Kidney (tissue), 14 donors: Measurements from ENCODE around the gene AADACL3. TPM values are rescaled to one million over a fixed set of nuclear protein-coding genes. Genes with fewer than 3 reads are reported as not detected.

Experiments used
- DNase-seq, 5 donors: peaks; one replicate each; pipeline ENCODE4 v3.0.0-alpha.2; 2013 to 2020
- FAIRE-seq: peaks from 2 replicates; lab custom pipeline; 2012; peaks lifted over from hg19 to GRCh38; lab: Jason Lieb, UNC
- H3K27ac ChIP-seq, 2 donors: one replicate each; pipeline ENCODE4 v1.7.0; 2013; ENCODE audit warnings: low read depth in 2 of 2, low read length in 2 of 2, inconsistent platforms in 1 of 2
- H3K27me3 ChIP-seq: one replicate; pipeline ENCODE4 v1.7.1; 2013; ENCODE audit warnings: low read length, inconsistent platforms; ENCODE audit not compliant: control insufficient read depth, insufficient read depth
- H3K36me3 ChIP-seq, 3 donors: one replicate each; pipeline versions ENCODE4 v1.7.0 to v1.7.1; 2013; ENCODE audit warnings: low read length in 3 of 3, control low read depth in 1 of 3, inconsistent platforms in 1 of 3; ENCODE audit not compliant: insufficient read depth in 3 of 3, control insufficient read depth in 2 of 3
- H3K4me1 ChIP-seq, 3 donors: one replicate each; pipeline versions ENCODE4 v1.7.0 to v1.7.1; 2013; ENCODE audit warnings: low read length in 3 of 3, inconsistent platforms in 1 of 3, low read depth in 1 of 3; ENCODE audit not compliant: control insufficient read depth in 2 of 3, insufficient read depth in 2 of 3
- H3K4me3 ChIP-seq, 3 donors: one replicate each; pipeline versions ENCODE4 v1.7.0 to v1.8.1; 2013; ENCODE audit warnings: low read length in 3 of 3, control low read depth in 1 of 3, inconsistent platforms in 1 of 3
- H3K9ac ChIP-seq, 3 donors: one replicate each; pipeline versions ENCODE4 v1.7.0 to v1.7.1; 2013; ENCODE audit warnings: low read length in 3 of 3, control low read depth in 1 of 3, inconsistent platforms in 1 of 3
- H3K9me3 ChIP-seq, 3 donors: one replicate each; pipeline versions ENCODE4 v1.7.0 to v1.7.1; 2013; ENCODE audit warnings: low read length in 3 of 3, control low read depth in 1 of 3, inconsistent platforms in 1 of 3; ENCODE audit not compliant: control insufficient read depth in 2 of 3, insufficient read depth in 1 of 3
- intact Hi-C: fragments of 100-400 bp; cut with DNase I; formaldehyde crosslinking; loops from one replicate; pipeline ENCODE4 v1.11.1; 2022
- polyA plus RNA-seq: library from polyadenylated mRNA; stranded (reverse); fragments of 350-450 nt; fragmentation: Illumina TruSeq; extraction: RNeasy Lipid Tissue Mini Kit (QIAGEN cat#74804); gene quantifications from one replicate; pipeline ENCODE4 v1.2.3, GENCODE V29; 2014; ENCODE audit warnings: low read depth, low replicate concordance; ENCODE audit not compliant: insufficient read depth
- total RNA-seq: library from RNA; stranded (reverse); fragmentation: NEBNext Ultra II Directional; extraction: Animal tissue kit (Norgen Biotek cat#: 25700); gene quantifications from one replicate; pipeline ENCODE4 v1.2.1, GENCODE V29; 2021
- TF ChIP-seq, protein P1 (sequence below): IDR thresholded peaks from 3 replicates; pipeline ENCODE4 v1.5.1; 2012; ENCODE audit warnings: mild to moderate bottlenecking, moderate library complexity, borderline replicate concordance; ENCODE audit not compliant: insufficient read depth; ENCODE audit errors: extremely low read depth
- donor health status: control.
- donor health status: control.
- donor health status: control.
- donor health status: control.
- donor health status: control.
- donor health status: DM: yes; HTN: yes; CAD: no.
- donor health status: Normal renal cell carcinoma (clear cell type).

The AADACL3 gene
- total and polyA plus RNA-seq, 2 donors from 2014 or later: not detected

- H3K9ac ChIP-seq: no peak overlapping the region
- H3K9me3 ChIP-seq: peaks cover 0 to 20% (median 4%) of the 10 kb centered on the region in 3 donors
- H3K4me1 ChIP-seq: no peaks in the 10 kb centered on the region
- H3K4me3 ChIP-seq: no peak overlapping the region
- no peaks in the 10 kb centered on the region for H3K27me3 ChIP-seq
- TF ChIP-seq, protein P1, sequence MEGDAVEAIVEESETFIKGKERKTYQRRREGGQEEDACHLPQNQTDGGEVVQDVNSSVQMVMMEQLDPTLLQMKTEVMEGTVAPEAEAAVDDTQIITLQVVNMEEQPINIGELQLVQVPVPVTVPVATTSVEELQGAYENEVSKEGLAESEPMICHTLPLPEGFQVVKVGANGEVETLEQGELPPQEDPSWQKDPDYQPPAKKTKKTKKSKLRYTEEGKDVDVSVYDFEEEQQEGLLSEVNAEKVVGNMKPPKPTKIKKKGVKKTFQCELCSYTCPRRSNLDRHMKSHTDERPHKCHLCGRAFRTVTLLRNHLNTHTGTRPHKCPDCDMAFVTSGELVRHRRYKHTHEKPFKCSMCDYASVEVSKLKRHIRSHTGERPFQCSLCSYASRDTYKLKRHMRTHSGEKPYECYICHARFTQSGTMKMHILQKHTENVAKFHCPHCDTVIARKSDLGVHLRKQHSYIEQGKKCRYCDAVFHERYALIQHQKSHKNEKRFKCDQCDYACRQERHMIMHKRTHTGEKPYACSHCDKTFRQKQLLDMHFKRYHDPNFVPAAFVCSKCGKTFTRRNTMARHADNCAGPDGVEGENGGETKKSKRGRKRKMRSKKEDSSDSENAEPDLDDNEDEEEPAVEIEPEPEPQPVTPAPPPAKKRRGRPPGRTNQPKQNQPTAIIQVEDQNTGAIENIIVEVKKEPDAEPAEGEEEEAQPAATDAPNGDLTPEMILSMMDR: no peak
- FAIRE-seq: no peak
- H3K27ac ChIP-seq: no peak overlapping the region
- DNase-seq: no peak
- H3K36me3 ChIP-seq: no peaks in the 10 kb centered on the region
- intact Hi-C loops: no loop called here
Measured at GRCh38 chr1:12745126-12745991, 29.4 kb downstream of the AADACL3 start.

DNA sequence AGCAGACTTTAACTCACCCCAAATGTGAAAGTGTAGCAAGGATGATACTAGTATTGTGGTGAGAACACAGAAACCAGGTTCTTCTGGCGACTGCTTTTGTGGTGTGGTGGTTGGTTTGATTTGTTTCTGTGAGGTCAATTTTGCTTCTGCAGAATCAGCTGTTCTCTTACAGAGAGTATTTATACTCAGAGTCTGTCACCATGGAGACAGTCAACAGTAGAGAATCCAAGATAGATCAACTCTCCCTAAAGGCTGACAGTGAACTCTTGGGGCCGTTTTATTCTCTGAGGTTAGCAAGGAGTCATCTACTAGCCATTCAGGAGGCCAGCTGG lies 30.0 kb downstream of the AADACL3 start, which contains the start of gene CFAP107:
CFAP107 (plus strand) TSS at position 209 of the 332 bp plus-strand sequence. CDS start 231 bp downstream, outside the sequence.
- Histone ChIP-seq H3K4me1 (no peaks in the 10 kb centered on the region), H3K9ac (no peak within 1 kb of the TSS), H3K27ac (no peak within 1 kb of the TSS), H3K4me3 (no peak within 1 kb of the TSS), H3K27me3 (no peaks in the 10 kb centered on the region), H3K9me3 (peaks cover 0 to 21% (median 5%) of the 10 kb centered on the region in 3 donors), H3K36me3 (no peaks in the 10 kb centered on the region)
- no peak for FAIRE-seq
- intact Hi-C loops: no loop called here
- DNase-seq: peak in 2 of 5 donors; percentile 52 to 76
- TF ChIP-seq, protein P1: no peak

- no peak for DNase-seq
- Histone ChIP-seq H3K4me1 (no peaks in the 10 kb centered on the region), H3K27me3 (no peaks in the 10 kb centered on the region), H3K36me3 (no peaks in the 10 kb centered on the region), H3K9me3 (peaks cover 0 to 21% (median 5%) of the 10 kb centered on the region in 3 donors), H3K4me3 (no peak overlapping the region), H3K27ac (no peak overlapping the region), H3K9ac (no peak overlapping the region)
- TF ChIP-seq, protein P1: no peak
- no peak for FAIRE-seq
- intact Hi-C loops: no loop called here
Measured at GRCh38 chr1:12748778-12749355, 33.0 kb downstream of the AADACL3 start.
